ENCODE results near the gene ABCA2. TPM values are rescaled to one million over a fixed set of nuclear protein-coding genes. Genes with fewer than 3 reads are reported as not detected.

Gene ABCA2
- total and polyA plus RNA-seq, 9 of the 15 experiments (the other 6 are each of a cell fraction or from before 2014, with no cell fraction given), result 0.69 to 16.3 (median 6.1) TPM; not detected in 2

GRCh38 chr9:137070906-137071275 is 42.9 kb upstream of the ABCA2 start (continued):
- TF ChIP-seq ZBTB26 (CRISPR knock-in tag; IDR thresholded peaks at IDR 0.05) (no peak), RBM17 (IDR thresholded peaks at IDR 0.05; ENCODE audit: borderline replicate concordance, low read depth, low read length) (no peak), CBX8 (IDR thresholded peaks at IDR 0.05; ENCODE audit: borderline replicate concordance, extremely low read depth, low read depth, low read length, poor library complexity, severe bottlenecking) (no peak), SRF (CRISPR knock-in tag; IDR thresholded peaks at IDR 0.05) (no peak), SMARCA5 (IDR thresholded peaks at IDR 0.05) (0 out of 2 replicates have a peak, but pooled peaks have one; percentile 16), STAT5B (CRISPR knock-in tag; IDR thresholded peaks at IDR 0.05) (no peak), SNRNP70 (optimal IDR thresholded peaks at IDR 0.05; ENCODE audit: low read depth, low read length) (no peak), HDAC1 (IDR thresholded peaks at IDR 0.05) (0 out of 4 replicates have a peak, but pooled peaks of 1 of the 2 experiments have one; percentile 8), HES1 (IDR thresholded peaks at IDR 0.05; ENCODE audit: low read depth) (no peak), KDM2B (CRISPR knock-in tag; IDR thresholded peaks at IDR 0.05) (no peak), DPF2 (IDR thresholded peaks at IDR 0.05) (peak; percentile 33), ZNF384 (IDR thresholded peaks at IDR 0.05; ENCODE audit: low read depth, low read length) (no peak), PRDM10 (IDR thresholded peaks at IDR 0.05; ENCODE audit: partially characterized antibody) (no peak), ZNF740 (CRISPR knock-in tag; IDR thresholded peaks at IDR 0.05) (peak; percentile 92), ZNF740 (tag; IDR thresholded peaks at IDR 0.05) (no peak), NFE2L1 (tag; IDR thresholded peaks at IDR 0.05; ENCODE audit: borderline replicate concordance, low read depth) (no peak), E2F4 (CRISPR knock-in tag; IDR thresholded peaks at IDR 0.05; ENCODE audit: low read depth) (peak; percentile 58; the same call in 1 of the 2 replicates), ATF7 (IDR thresholded peaks at IDR 0.05) (peak; percentile 33; the same call in 1 of the 2 replicates), NR2C2 (CRISPR knock-in tag; IDR thresholded peaks at IDR 0.05) (no peak), NR2C2 (tag; IDR thresholded peaks at IDR 0.05) (peak; percentile 36; the same call in 1 of the 2 replicates), POLR2A (conservative IDR thresholded peaks at IDR 0.05) (0 out of 2 replicates have a peak, but pooled peaks have one; percentile 8)
